Neural cell (in vitro differentiated cells): ENCODE measurements around the gene KRT7. TPM values are rescaled to one million over a fixed set of nuclear protein-coding genes. Genes with fewer than 3 reads are reported as not detected.

ENCODE experiments used
- H2AFZ ChIP-seq: fragments of 200-600, 300-800 bp; sonication (generic), shearing (Covaris generic); 2 replicates; pipeline ENCODE4 v1.6.0; 2014; ENCODE audit warnings: low read depth, mild to moderate bottlenecking, antibody characterized with exemption, low read length, moderate library complexity
- H3F3A ChIP-seq: fragments of 200-600 bp; shearing (Covaris generic); 2 replicates; pipeline ENCODE4 v1.6.1; 2016; ENCODE audit warnings: mild to moderate bottlenecking, moderate library complexity, mixed read lengths, antibody characterized with exemption, low read length; ENCODE audit not compliant: insufficient read depth, poor library complexity, severe bottlenecking
- H3K27ac ChIP-seq: fragments of 200-600, 300-800 bp; sonication (generic), shearing (Covaris generic); 2 replicates; pipeline ENCODE4 v1.5.1; 2014; ENCODE audit warnings: mild to moderate bottlenecking, low read length, moderate library complexity
- H3K27me3 ChIP-seq: fragments of 300-800, 200-600 bp; sonication (generic), shearing (Covaris generic); 2 replicates; pipeline ENCODE4 v1.6.0; 2014; ENCODE audit warnings: mild to moderate bottlenecking, low read depth, low read length, moderate library complexity; ENCODE audit not compliant: insufficient read depth
- H3K36me3 ChIP-seq: fragments of 300-800, 200-600 bp; sonication (generic), shearing (Covaris generic); 2 replicates; pipeline ENCODE4 v1.5.1; 2014; ENCODE audit warnings: mild to moderate bottlenecking, antibody characterized with exemption, low read length, moderate library complexity; ENCODE audit not compliant: insufficient read depth
- H3K4me2 ChIP-seq: fragments of 300-800, 200-600 bp; sonication (generic), shearing (Covaris generic); 2 replicates; pipeline ENCODE4 v1.6.0; 2014; ENCODE audit warnings: mild to moderate bottlenecking, low read length
- H3K4me3 ChIP-seq: fragments of 300-800, 200-600 bp; sonication (generic), shearing (Covaris generic); 2 replicates; pipeline ENCODE4 v1.5.1; 2014; ENCODE audit warnings: mild to moderate bottlenecking, low read length, moderate library complexity
- H3K79me2 ChIP-seq: fragments of 200-600 bp; shearing (Covaris generic); replicated peaks from 2 replicates; pipeline ENCODE4 v1.6.0; 2014; ENCODE audit warnings: mild to moderate bottlenecking, low read length, moderate library complexity; ENCODE audit not compliant: insufficient read depth
- H3K9ac ChIP-seq: fragments of 300-800, 200-600 bp; sonication (generic), shearing (Covaris generic); 2 replicates; pipeline ENCODE4 v1.6.1; 2016; ENCODE audit warnings: mild to moderate bottlenecking, low read length, mixed read lengths
- H3K9me2 ChIP-seq: fragments of 200-600 bp; shearing (Covaris generic); 2 replicates; pipeline ENCODE4 v1.6.1; 2016; ENCODE audit warnings: mild to moderate bottlenecking, low read length, mixed read lengths; ENCODE audit not compliant: insufficient read depth
- H3K9me3 ChIP-seq: fragments of 200-600, 300-800 bp; sonication (generic), shearing (Covaris generic); 2 replicates; pipeline ENCODE4 v1.6.1; 2016; ENCODE audit warnings: mild to moderate bottlenecking, mixed run types, low read length, moderate library complexity, mixed read lengths
- H4K20me1 ChIP-seq: fragments of 200-600 bp; shearing (Covaris generic); 2 replicates; pipeline ENCODE4 v1.6.1; 2016; ENCODE audit warnings: mild to moderate bottlenecking, mixed run types; ENCODE audit not compliant: insufficient read depth
- CTCF ChIP-seq: fragments of 450-650 bp; IDR thresholded peaks from 2 replicates; pipeline ENCODE4 v1.5.1; 2014; ENCODE audit warnings: antibody characterized with exemption, mild to moderate bottlenecking, moderate library complexity; ENCODE audit not compliant: poor library complexity, severe bottlenecking
- EP300 ChIP-seq: fragments of 450-650 bp; conservative IDR thresholded peaks from 2 replicates; pipeline ENCODE4 v1.6.1; 2014; ENCODE audit warnings: antibody characterized with exemption, mild to moderate bottlenecking, moderate library complexity; ENCODE audit not compliant: poor library complexity, severe bottlenecking
- EZH2 ChIP-seq: fragments of 200-600, 300-800 bp; shearing (Covaris generic), sonication (generic); IDR thresholded peaks from 2 replicates; pipeline ENCODE4 v1.6.1; 2014; ENCODE audit warnings: antibody characterized with exemption, low read length, borderline replicate concordance, mild to moderate bottlenecking; ENCODE audit not compliant: insufficient read depth, poor library complexity, severe bottlenecking
- MXI1 ChIP-seq: fragments of 450-650 bp; conservative IDR thresholded peaks from 2 replicates; pipeline ENCODE4 v1.6.1; 2014; ENCODE audit warnings: antibody characterized with exemption, mild to moderate bottlenecking; ENCODE audit not compliant: poor library complexity, severe bottlenecking
- POLR2AphosphoS5 ChIP-seq: IDR thresholded peaks from 2 replicates; pipeline ENCODE4 v1.6.1; 2012
- RAD21 ChIP-seq: fragments of 450-650 bp; conservative IDR thresholded peaks from 2 replicates; pipeline ENCODE4 v1.6.1; 2014; ENCODE audit warnings: antibody characterized with exemption, mild to moderate bottlenecking, moderate library complexity
- REST ChIP-seq: IDR thresholded peaks from 2 replicates; pipeline ENCODE4 v1.6.1; 2012; ENCODE audit warnings: borderline replicate concordance
- SMC3 ChIP-seq: fragments of 450-650 bp; conservative IDR thresholded peaks from 2 replicates; pipeline ENCODE4 v1.6.1; 2014; ENCODE audit warnings: antibody characterized with exemption, mild to moderate bottlenecking, moderate library complexity; ENCODE audit not compliant: poor library complexity
- TAF1 ChIP-seq: IDR thresholded peaks from 2 replicates; pipeline ENCODE4 v1.6.1; 2012; ENCODE audit warnings: low read depth
- polyA plus RNA-seq: library from polyadenylated mRNA; depleted of rRNA; stranded (reverse); fragments of >200 nt; gene quantifications from 2 replicates; pipeline ENCODE4 v1.2.3, GENCODE V29; 2014

The KRT7 gene
- polyA plus RNA-seq, 1 donor from 2014 or later = not detected

GRCh38 chr12:52206304-52207040 lies 26.6 kb upstream of the KRT7 start:
- H3K79me2 ChIP-seq = no peaks in the 10 kb centered on the region
- no peak overlapping the region for H3K4me3 ChIP-seq
- no peaks in the 10 kb centered on the region for H3K27me3 ChIP-seq
- H3K9ac ChIP-seq = no peak overlapping the region
- H3F3A ChIP-seq = no peaks in the 10 kb centered on the region
- no peak overlapping the region for H3K4me2 ChIP-seq
- TF ChIP-seq MXI1 = no peak
- no peak for TF ChIP-seq SMC3
- no peak for TF ChIP-seq CTCF
- no peak for TF ChIP-seq REST
- TF ChIP-seq RAD21 = no peak
- TF ChIP-seq EP300 = no peak
- no peak for TF ChIP-seq POLR2AphosphoS5
- TF ChIP-seq EZH2 = no peak
- no peak for TF ChIP-seq TAF1
- no peaks in the 10 kb centered on the region for H4K20me1 ChIP-seq
- H2AFZ ChIP-seq = no peak overlapping the region
- no peak overlapping the region for H3K27ac ChIP-seq
- no peaks in the 10 kb centered on the region for H3K36me3 ChIP-seq
- H3K9me2 ChIP-seq = no peaks in the 10 kb centered on the region
- H3K9me3 ChIP-seq = no peaks in the 10 kb centered on the region

- Histone ChIP-seq H4K20me1 (no peaks in the 10 kb centered on the region), H2AFZ (no peak overlapping the region), H3F3A (no peaks in the 10 kb centered on the region), H3K9me2 (no peaks in the 10 kb centered on the region), H3K36me3 (no peaks in the 10 kb centered on the region), H3K27ac (no peak overlapping the region), H3K9ac (no peak overlapping the region), H3K79me2 (no peaks in the 10 kb centered on the region), H3K4me2 (no peak overlapping the region), H3K27me3 (no peaks in the 10 kb centered on the region), H3K4me3 (no peak overlapping the region), H3K9me3 (no peaks in the 10 kb centered on the region)
- TF ChIP-seq REST (no peak), CTCF (no peak), SMC3 (no peak)
These were observed 25.9 kb upstream of the KRT7 start for GRCh38 chr12:52207106-52207505.
